ENCODE data around the gene CNTNAP5. TPM values are rescaled to one million over a fixed set of nuclear protein-coding genes. Genes with fewer than 3 reads are reported as not detected.

CNTNAP5 gene
- total and polyA plus RNA-seq, 5 donors: not detected

- intact Hi-C loops (cut with DNase I): no loop called here
- no peaks in the 10 kb centered on the region for H3K4me1 ChIP-seq (ENCODE audit: control insufficient read depth, insufficient read depth, low read length)
- no peak for DNase-seq
- no peak overlapping the region for H3K27ac ChIP-seq (ENCODE audit: low read length)
- 93% methylated on average over 10 of the region's 10 CpGs for WGBS
- no peaks in the 10 kb centered on the region for H3K27me3 ChIP-seq (ENCODE audit: control insufficient read depth, insufficient read depth)
- ATAC-seq: no peak
- no peak overlapping the region for H3K4me3 ChIP-seq (ENCODE audit: low read length)
- H3K9me3 ChIP-seq (ENCODE audit: control insufficient read depth, low read length): no peaks in the 10 kb centered on the region
Measured at GRCh38 chr2:124610866-124611265, 585.8 kb downstream of the CNTNAP5 start.

DNA sequence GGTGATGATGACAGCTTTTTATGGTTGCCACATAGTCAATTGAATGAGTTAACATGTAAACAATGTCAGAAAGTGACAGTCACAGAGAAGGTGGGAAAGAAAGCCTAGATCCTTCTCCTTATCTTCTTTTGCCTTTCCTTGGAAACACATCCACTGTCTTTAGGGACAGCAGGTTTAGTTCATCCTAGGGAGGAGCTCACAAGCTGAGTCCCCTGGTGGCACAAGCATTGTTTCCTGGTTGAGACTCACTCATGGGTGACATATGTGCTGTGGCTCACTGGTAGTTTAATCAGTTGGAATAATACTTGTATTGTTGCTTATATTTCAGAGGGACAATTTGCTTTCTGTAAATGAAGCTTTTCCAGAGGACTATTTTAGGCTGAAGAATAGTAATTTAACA is 598.5 kb downstream of the CNTNAP5 start:
- Histone ChIP-seq H3K9me3 (ENCODE audit: control insufficient read depth, low read length) (no peaks in the 10 kb centered on the region), H3K27me3 (ENCODE audit: control insufficient read depth, insufficient read depth) (no peaks in the 10 kb centered on the region), H3K4me3 (ENCODE audit: low read length) (no peak overlapping the region), H3K27ac (ENCODE audit: low read length) (no peak overlapping the region), H3K4me1 (ENCODE audit: control insufficient read depth, insufficient read depth, low read length) (no peaks in the 10 kb centered on the region)
- DNase-seq (no peak), ATAC-seq (no peak)
- intact Hi-C loops (cut with DNase I): no loop called here

DNA sequence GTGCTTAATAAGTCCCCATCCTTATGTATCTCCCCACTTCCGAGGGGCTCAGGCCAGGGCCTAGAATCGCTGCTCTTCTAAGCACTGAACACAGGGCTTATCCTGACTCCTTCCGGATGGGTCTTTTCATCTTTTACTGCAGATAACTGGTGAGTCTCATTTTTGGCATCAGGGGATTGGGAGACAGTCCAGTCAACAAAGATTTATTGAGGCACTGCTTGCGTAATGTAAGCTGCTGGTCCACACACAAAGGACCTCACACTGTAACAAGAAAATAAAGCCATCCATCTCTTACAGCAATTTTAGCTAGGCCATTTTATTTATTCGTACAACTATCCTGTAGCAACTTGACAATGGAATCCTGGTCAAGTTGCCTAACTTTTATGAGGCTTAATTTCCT is 600.5 kb downstream of the CNTNAP5 start:
- no peak overlapping the region for H3K4me3 ChIP-seq (ENCODE audit: low read length)
- H3K27ac ChIP-seq (ENCODE audit: low read length): no peak overlapping the region
- H3K27me3 ChIP-seq (ENCODE audit: control insufficient read depth, insufficient read depth): no peaks in the 10 kb centered on the region
- no peaks in the 10 kb centered on the region for H3K9me3 ChIP-seq (ENCODE audit: control insufficient read depth, low read length)
- 86% methylated on average over 5 of the region's 5 CpGs for WGBS
- DNase-seq (no peak), ATAC-seq (no peak)
- H3K4me1 ChIP-seq (ENCODE audit: control insufficient read depth, insufficient read depth, low read length): no peaks in the 10 kb centered on the region
- intact Hi-C loops (cut with DNase I): no loop called here

- 76% methylated on average over 5 of the region's 5 CpGs for WGBS
- ATAC-seq (no peak), DNase-seq (no peak)
- no peaks in the 10 kb centered on the region for H3K4me1 ChIP-seq (ENCODE audit: control insufficient read depth, insufficient read depth, low read length)
- no peak overlapping the region for H3K27ac ChIP-seq (ENCODE audit: low read length)
- no peak overlapping the region for H3K4me3 ChIP-seq (ENCODE audit: low read length)
- H3K9me3 ChIP-seq (ENCODE audit: control insufficient read depth, low read length): no peaks in the 10 kb centered on the region
- intact Hi-C loops (cut with DNase I): no loop called here
- no peaks in the 10 kb centered on the region for H3K27me3 ChIP-seq (ENCODE audit: control insufficient read depth, insufficient read depth)
Measured at GRCh38 chr2:124626993-124627392, 601.9 kb downstream of the CNTNAP5 start.

GRCh38 chr2:124633812-124634211 is 608.7 kb downstream of the CNTNAP5 start:
- Histone ChIP-seq H3K4me3 (ENCODE audit: low read length) (no peak overlapping the region), H3K4me1 (ENCODE audit: control insufficient read depth, insufficient read depth, low read length) (no peaks in the 10 kb centered on the region), H3K27me3 (ENCODE audit: control insufficient read depth, insufficient read depth) (no peaks in the 10 kb centered on the region), H3K27ac (ENCODE audit: low read length) (no peak overlapping the region), H3K9me3 (ENCODE audit: control insufficient read depth, low read length) (peaks cover 3% of the 10 kb centered on the region)
- intact Hi-C loops (cut with DNase I): no loop called here
- WGBS: 78% methylated on average over 2 of the region's 2 CpGs
- DNase-seq (no peak), ATAC-seq (no peak)

GRCh38 chr2:124639524-124639923 is 614.4 kb downstream of the CNTNAP5 start:
- Histone ChIP-seq H3K4me1 (ENCODE audit: control insufficient read depth, insufficient read depth, low read length) (no peaks in the 10 kb centered on the region), H3K27me3 (ENCODE audit: control insufficient read depth, insufficient read depth) (no peaks in the 10 kb centered on the region), H3K27ac (ENCODE audit: low read length) (no peak overlapping the region), H3K9me3 (ENCODE audit: control insufficient read depth, low read length) (no peaks in the 10 kb centered on the region), H3K4me3 (ENCODE audit: low read length) (no peak overlapping the region)
- WGBS: 51% methylated on average over 1 of the region's 1 CpG
- intact Hi-C loops (cut with DNase I): no loop called here
- DNase-seq (no peak), ATAC-seq (no peak)

GRCh38 chr2:124640221-124640750 is 615.2 kb downstream of the CNTNAP5 start:
- no peaks in the 10 kb centered on the region for H3K4me1 ChIP-seq (ENCODE audit: control insufficient read depth, insufficient read depth, low read length)
- DNase-seq (no peak), ATAC-seq (no peak)
- H3K27ac ChIP-seq (ENCODE audit: low read length): no peak overlapping the region
- no peaks in the 10 kb centered on the region for H3K27me3 ChIP-seq (ENCODE audit: control insufficient read depth, insufficient read depth)
- 93% methylated on average over 15 of the region's 15 CpGs for WGBS
- intact Hi-C loops (cut with DNase I): no loop called here
- H3K4me3 ChIP-seq (ENCODE audit: low read length): no peak overlapping the region
- no peaks in the 10 kb centered on the region for H3K9me3 ChIP-seq (ENCODE audit: control insufficient read depth, low read length)

GRCh38 chr2:124646166-124646815 is 621.2 kb downstream of the CNTNAP5 start:
- WGBS: 82% methylated on average over 4 of the region's 4 CpGs
- no peak for ATAC-seq
- Histone ChIP-seq H3K4me3 (ENCODE audit: low read length) (no peak overlapping the region), H3K9me3 (ENCODE audit: control insufficient read depth, low read length) (no peaks in the 10 kb centered on the region), H3K27me3 (ENCODE audit: control insufficient read depth, insufficient read depth) (no peaks in the 10 kb centered on the region), H3K27ac (ENCODE audit: low read length) (no peak overlapping the region), H3K4me1 (ENCODE audit: control insufficient read depth, insufficient read depth, low read length) (no peaks in the 10 kb centered on the region)
- no peak for DNase-seq
- intact Hi-C loops (cut with DNase I): no loop called here

DNA sequence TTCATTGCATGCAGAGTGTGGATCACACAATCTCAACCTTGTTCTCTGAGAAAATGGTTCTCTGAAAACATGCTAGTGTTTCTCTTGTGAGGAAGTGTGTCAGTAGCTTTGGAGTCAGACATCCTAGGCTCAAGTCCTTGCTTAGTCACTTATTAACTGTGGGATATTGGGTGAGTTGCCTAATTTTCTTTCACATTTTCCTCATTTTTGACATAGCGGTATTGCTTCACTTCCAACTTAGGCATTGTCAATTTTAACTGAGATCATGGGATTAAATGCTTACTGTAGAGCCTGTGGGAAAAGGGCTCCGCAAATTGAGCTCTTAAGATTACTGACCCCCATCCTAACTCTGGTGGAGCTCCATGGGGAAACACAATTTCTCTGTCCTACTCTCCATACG is 622.2 kb downstream of the CNTNAP5 start:
- no peaks in the 10 kb centered on the region for H3K4me1 ChIP-seq (ENCODE audit: control insufficient read depth, insufficient read depth, low read length)
- H3K4me3 ChIP-seq (ENCODE audit: low read length): no peak overlapping the region
- intact Hi-C loops (cut with DNase I): no loop called here
- no peak for DNase-seq
- H3K27ac ChIP-seq (ENCODE audit: low read length): no peak overlapping the region
- H3K27me3 ChIP-seq (ENCODE audit: control insufficient read depth, insufficient read depth): no peaks in the 10 kb centered on the region
- ATAC-seq: no peak
- no peaks in the 10 kb centered on the region for H3K9me3 ChIP-seq (ENCODE audit: control insufficient read depth, low read length)
- 95% methylated on average over 3 of the region's 3 CpGs for WGBS

DNA sequence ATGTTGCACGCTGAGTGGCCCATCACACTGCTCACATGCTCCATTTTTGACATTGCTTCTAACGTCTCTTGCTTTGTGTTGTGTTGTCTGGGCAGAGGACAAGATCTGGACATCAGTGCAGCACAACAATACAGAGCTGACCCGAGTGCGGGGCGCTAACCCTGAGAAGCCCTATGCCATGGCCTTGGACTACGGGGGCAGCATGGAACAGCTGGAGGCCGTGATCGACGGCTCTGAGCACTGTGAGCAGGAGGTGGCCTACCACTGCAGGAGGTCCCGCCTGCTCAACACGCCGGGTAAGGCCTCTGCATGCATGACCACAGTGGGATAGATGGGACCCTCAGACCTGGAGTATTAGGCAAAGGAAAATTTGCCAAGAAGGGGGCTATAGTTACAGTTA is 622.6 kb downstream of the CNTNAP5 start:
- Histone ChIP-seq H3K9me3 (ENCODE audit: control insufficient read depth, low read length) (no peaks in the 10 kb centered on the region), H3K4me3 (ENCODE audit: low read length) (no peak overlapping the region), H3K4me1 (ENCODE audit: control insufficient read depth, insufficient read depth, low read length) (no peaks in the 10 kb centered on the region), H3K27ac (ENCODE audit: low read length) (no peak overlapping the region), H3K27me3 (ENCODE audit: control insufficient read depth, insufficient read depth) (no peaks in the 10 kb centered on the region)
- intact Hi-C loops (cut with DNase I): no loop called here
- no peak for DNase-seq
- WGBS: 88% methylated on average over 12 of the region's 12 CpGs
- ATAC-seq: no peak

- ATAC-seq (no peak), DNase-seq (no peak)
- intact Hi-C loops (cut with DNase I): no loop called here
- WGBS: 70% methylated on average over 6 of the region's 6 CpGs
- Histone ChIP-seq H3K27me3 (ENCODE audit: control insufficient read depth, insufficient read depth) (no peaks in the 10 kb centered on the region), H3K9me3 (ENCODE audit: control insufficient read depth, low read length) (no peaks in the 10 kb centered on the region), H3K27ac (ENCODE audit: low read length) (no peak overlapping the region), H3K4me3 (ENCODE audit: low read length) (no peak overlapping the region), H3K4me1 (ENCODE audit: control insufficient read depth, insufficient read depth, low read length) (no peaks in the 10 kb centered on the region)
Measured at GRCh38 chr2:124649001-124649400, 623.9 kb downstream of the CNTNAP5 start.

- ATAC-seq (no peak), DNase-seq (no peak)
- no peaks in the 10 kb centered on the region for H3K9me3 ChIP-seq (ENCODE audit: control insufficient read depth, low read length)
- no peak overlapping the region for H3K4me3 ChIP-seq (ENCODE audit: low read length)
- no peak overlapping the region for H3K27ac ChIP-seq (ENCODE audit: low read length)
- intact Hi-C loops (cut with DNase I): no loop called here
- no peaks in the 10 kb centered on the region for H3K4me1 ChIP-seq (ENCODE audit: control insufficient read depth, insufficient read depth, low read length)
- no peaks in the 10 kb centered on the region for H3K27me3 ChIP-seq (ENCODE audit: control insufficient read depth, insufficient read depth)
- WGBS: 76% methylated on average over 1 of the region's 1 CpG
Measured at GRCh38 chr2:124652099-124652498, 627.0 kb downstream of the CNTNAP5 start.

All from right cardiac atrium (tissue), 5 donors.